Head of caudate nucleus (tissue), 42 donors: ENCODE measurements around the gene PDZD7.

Source experiments
- DNase-seq, 42 donors: peaks; one replicate each; pipeline versions ENCODE4 v3.0.0 to v3.0.0-alpha.2; 2020 to 2021; ENCODE audit warnings: mixed read lengths in 7 of 42
- intact Hi-C: fragments of 100-400 bp; cut with DNase I; formaldehyde crosslinking; loops from one replicate; pipeline ENCODE4 v1.15.0; 2022

PDZD7 gene

DNA sequence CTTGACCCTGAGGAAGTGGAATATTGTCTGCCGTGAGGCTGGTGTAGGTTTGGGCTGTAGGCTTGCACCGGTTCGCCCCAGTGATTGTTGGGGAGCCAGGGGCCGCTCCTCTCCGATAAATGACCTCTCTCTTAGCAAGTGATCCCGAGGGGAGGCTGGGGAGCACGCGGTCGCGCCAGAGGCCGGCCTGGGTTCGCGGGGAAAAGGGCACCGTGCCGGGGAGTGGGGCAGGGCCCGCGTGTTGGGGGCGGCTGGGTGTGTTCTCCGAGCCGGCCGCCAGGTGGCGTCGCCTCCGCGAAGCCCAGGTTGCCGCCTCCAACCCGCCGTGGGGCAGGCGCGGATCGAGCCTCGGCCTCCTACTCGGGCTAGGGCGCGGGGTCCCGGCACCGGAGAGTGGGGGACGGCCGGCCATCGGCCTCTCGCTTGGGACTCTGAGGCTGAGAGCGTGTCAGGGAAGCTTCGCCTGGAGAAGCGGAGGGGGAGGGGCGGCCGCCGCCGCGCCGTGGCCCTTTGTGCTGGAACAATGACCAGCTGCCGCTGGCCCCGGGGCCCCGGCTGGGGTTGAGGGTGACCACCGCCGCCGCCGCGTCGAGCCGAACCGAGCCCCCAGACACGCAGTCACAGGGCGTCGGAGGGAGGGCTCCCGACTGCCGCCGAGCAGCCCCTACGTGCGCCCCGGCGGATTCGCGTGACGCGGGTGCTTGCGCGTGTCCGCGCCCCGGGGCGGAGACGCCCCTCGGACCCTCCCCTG lies 31.8 kb downstream of the PDZD7 start:
- intact Hi-C loops = loop anchor here (5.0 kb wide), 1 partner anchor 87 kb away; the partner anchor contains the start of gene SLF2
- peak; percentile 52 to 93 (median 87) for DNase-seq

DNA sequence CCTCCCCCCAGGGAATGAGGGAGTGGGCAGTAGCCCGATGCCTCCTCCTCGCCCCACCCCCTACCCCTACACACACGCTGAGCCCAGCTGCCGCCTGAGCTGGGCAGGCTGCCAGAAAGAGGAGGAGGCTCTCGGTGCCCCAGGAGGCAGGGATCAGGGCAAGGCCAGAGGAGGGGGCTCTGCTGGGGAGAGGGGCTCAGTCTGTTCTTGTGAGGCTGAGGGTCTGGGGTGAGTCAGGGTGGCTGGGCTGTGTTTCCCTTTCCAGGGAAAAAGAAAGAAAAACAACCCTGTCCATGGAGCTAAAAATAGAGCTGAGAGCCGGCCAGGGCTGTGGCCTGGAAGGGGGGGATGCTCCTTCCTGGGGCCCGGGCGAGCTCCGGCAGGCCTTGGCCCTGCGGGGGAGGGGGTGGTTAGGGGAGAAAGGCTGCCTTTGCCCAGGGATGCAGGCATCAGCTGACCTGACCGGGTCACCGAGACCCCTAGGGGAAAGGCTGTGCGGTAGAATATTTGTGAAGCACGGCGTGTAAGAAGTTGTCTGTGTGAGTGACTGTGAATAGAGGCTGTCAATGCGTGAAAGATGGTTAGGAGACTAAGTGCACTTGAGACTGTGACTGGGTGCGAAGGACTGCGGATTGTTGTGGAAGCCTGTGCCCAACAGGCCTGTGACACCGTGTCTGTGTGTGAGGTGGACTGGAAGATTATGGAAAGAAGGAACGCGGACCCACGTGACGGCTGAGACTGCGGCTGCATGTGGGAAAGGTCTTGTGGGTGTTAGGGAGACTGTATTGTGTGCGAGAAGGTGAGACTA lies 32.5 kb downstream of the PDZD7 start:
- intact Hi-C loops = loop anchor here (5.0 kb wide), 1 partner anchor 86 kb away; the partner anchor contains the start of gene SLF2
- DNase-seq = peak; percentile 81 to 96 (median 91)

DNA sequence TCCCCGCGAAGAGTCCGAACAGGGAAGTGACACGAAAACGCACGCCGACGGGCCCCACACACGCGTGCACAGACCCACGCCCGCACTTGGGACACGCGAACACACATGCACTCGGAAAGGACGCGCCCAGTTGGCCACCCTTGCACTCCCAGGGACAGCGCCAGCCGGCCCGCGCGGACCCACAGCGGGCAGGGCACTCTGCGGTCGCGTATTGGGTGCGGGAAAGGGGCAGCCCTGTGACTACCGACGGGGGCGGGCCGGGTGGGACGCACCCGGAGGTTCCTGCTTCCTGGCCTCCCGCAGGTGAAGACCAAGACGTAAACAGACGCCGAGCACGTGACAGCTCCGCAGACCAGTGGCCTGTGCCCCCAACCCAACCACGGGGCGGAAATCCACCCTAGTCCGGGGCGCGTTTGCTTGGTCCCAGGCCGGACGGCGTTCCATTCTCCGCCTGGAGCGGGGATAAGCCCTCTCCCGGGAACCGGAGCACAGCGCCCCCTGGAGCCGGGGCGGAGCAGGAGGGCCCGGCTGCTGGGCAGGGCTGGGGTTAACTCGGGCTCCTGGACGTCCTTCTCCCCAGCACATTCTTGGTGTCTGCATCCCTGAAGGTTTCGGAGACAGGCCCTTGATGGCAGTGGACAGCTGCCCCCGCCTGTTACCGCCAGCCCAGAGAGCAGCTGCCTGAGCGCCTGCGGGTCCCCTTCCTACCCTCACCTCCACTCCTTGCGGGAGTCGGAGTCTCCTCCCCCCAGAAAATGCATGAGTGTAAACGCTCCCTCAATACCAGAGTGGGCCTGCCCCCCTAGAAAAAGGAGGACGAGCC lies 33.4 kb downstream of the PDZD7 start:
- peak in 38 of 42 donors; percentile 49 to 88 (median 74) for DNase-seq
- intact Hi-C loops = loop anchor here (5.0 kb wide), 1 partner anchor 85 kb away; the partner anchor contains the start of gene SLF2

DNA sequence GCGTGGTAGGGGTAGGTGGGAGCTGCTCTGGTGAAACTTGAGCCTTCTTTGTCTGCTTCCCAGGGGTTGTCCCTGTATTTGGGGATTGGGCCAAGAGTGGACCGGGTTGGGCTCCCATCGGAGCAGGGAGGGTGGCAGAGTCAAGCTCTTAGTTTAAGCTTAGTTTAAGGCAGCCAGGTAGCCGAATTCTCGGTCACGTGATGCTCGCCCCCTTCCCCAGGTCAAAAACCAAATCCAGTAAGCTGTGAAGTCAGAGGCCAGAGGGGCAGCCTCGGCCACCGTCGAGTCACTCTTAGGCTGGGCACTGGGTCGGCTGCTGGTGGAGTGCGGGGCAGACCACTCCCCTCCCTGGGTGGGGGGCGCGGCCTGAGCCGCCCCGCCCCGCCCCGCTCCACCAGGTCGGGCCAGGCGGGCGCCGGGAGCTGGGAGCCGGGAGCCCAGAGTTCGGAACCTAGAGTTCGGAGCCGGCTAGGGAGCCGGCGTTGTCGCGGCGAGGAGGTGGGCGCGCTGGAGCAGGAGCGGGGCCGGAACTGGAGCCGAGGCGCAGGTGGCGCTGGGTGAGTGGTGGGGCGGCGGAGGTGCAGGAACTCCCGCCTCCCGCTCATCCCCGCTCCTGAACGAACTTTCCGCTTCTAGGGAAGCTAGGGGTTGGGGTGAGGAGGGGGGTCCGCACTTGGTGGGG lies 34.1 kb downstream of the PDZD7 start:
- intact Hi-C loops = loop anchor here (5.0 kb wide), 1 partner anchor 85 kb away; the partner anchor contains the start of gene SLF2
- DNase-seq = peak in 11 of 42 donors; percentile 18 to 62 (median 43)

GRCh38 chr10:100995181-100995580 lies 35.7 kb downstream of the PDZD7 start:
- intact Hi-C loops = loop anchor here (5.0 kb wide), 1 partner anchor 83 kb away; the partner anchor contains the start of gene SLF2
- DNase-seq = no peak

- peak in 30 of 42 donors; percentile 20 to 86 (median 63) for DNase-seq
- intact Hi-C loops = loop anchor here (1.0 kb wide), 1 partner anchor 20 kb away; no protein-coding TSS in a partner anchor
Measured at GRCh38 chr10:100993986-100994708, 36.8 kb downstream of the PDZD7 start.

- no peak for DNase-seq
- intact Hi-C loops = no loop called here
Measured at GRCh38 chr10:100989088-100989487, 41.8 kb downstream of the PDZD7 start.

DNA sequence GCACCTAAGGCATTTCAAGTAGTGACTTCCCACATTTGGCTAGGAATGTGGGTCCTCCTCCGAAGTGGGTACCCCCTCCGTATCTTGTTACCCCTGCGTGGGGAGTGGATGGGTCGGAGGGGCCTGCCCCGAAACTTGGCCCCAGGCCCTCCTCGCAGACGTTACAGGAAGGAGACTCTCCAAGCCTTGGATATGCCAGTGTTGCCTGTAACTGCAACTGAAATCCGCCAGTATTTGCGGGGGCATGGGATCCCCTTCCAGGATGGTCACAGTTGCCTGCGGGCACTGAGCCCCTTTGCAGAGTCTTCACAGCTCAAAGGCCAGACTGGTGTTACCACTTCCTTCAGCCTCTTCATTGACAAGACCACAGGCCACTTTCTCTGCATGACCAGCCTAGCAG lies 42.8 kb downstream of the PDZD7 start:
- DNase-seq = no peak
- intact Hi-C loops = no loop called here

GRCh38 chr10:100987685-100988049 lies 43.3 kb downstream of the PDZD7 start:
- intact Hi-C loops = no loop called here
- no peak for DNase-seq

DNA sequence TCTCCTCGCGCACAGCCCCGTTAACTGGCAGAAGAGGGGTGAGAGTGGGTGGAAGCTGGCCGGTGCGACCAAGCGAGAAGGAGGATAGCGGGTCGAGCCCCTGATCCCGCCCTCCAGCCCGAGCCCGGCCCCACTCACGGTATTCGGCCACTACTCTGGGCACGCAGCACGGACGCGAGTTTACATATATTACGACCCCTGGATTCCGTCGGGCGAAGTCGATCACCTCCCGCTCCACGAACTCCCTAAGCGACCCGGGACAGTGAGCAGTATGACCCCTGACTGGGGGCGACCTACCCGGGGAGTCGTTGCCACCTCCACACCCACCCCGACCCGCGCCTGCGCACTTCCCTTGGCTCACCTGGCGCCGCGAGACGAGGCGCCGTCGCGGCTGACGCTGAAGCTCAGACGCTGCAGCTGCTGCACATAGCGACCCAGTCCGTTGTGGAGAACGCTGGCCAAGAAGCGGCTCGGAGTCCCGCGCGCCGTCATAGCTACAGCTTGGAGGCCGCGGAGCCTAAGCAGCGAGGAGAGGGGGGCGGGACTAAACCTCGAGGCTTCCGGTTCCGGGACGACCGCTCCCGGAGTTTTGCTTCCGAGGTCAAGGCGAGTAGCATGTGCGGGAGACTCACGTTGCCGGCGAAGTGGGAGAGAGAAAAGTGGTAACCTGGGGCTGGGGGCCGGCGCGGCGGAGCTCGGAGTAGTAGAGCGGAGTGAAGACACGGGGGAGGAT lies 43.8 kb downstream of the PDZD7 start, which contains the start of the genes MRPL43 and TWNK:
Gene MRPL43 (minus strand): TSS at position 546 of the 733 bp plus-strand sequence. CDS start 54 bp downstream, at position 492.
Gene TWNK (plus strand): TSS at position 592 of the 733 bp plus-strand sequence. CDS start 668 bp downstream, outside the sequence.
- peak; percentile 86 to 97 (median 92) for DNase-seq
- intact Hi-C loops = no loop called here

DNA sequence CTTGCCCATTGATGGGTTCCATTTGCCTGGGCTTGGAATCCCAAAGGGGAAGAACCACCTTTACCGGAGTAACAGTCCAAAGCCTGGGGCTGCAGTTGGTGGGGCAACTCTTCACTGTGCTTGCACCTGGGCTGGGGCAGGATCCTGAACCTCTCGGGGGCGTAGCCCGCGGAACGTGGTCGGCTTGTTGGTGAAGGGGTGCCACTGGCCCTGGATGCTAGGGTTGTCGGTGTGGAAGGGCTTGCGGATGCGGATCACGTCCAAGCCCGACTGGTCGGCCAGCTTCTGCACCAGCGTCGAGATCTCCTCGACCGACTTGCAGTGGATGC lies 44.3 kb downstream of the PDZD7 start:
- intact Hi-C loops = no loop called here
- DNase-seq = no peak

- DNase-seq = peak in 14 of 42 donors; percentile 14 to 61 (median 39)
- intact Hi-C loops = no loop called here
Measured at GRCh38 chr10:100985336-100985735, 45.6 kb downstream of the PDZD7 start.

- intact Hi-C loops = no loop called here
- DNase-seq = peak in 5 of 42 donors; percentile 4 to 22 (median 6)
Measured at GRCh38 chr10:100984672-100985177, 46.2 kb downstream of the PDZD7 start.

- peak in 8 of 42 donors; percentile 3 to 38 (median 8) for DNase-seq
- intact Hi-C loops = no loop called here
Measured at GRCh38 chr10:100983868-100984671, 46.9 kb downstream of the PDZD7 start.

DNA sequence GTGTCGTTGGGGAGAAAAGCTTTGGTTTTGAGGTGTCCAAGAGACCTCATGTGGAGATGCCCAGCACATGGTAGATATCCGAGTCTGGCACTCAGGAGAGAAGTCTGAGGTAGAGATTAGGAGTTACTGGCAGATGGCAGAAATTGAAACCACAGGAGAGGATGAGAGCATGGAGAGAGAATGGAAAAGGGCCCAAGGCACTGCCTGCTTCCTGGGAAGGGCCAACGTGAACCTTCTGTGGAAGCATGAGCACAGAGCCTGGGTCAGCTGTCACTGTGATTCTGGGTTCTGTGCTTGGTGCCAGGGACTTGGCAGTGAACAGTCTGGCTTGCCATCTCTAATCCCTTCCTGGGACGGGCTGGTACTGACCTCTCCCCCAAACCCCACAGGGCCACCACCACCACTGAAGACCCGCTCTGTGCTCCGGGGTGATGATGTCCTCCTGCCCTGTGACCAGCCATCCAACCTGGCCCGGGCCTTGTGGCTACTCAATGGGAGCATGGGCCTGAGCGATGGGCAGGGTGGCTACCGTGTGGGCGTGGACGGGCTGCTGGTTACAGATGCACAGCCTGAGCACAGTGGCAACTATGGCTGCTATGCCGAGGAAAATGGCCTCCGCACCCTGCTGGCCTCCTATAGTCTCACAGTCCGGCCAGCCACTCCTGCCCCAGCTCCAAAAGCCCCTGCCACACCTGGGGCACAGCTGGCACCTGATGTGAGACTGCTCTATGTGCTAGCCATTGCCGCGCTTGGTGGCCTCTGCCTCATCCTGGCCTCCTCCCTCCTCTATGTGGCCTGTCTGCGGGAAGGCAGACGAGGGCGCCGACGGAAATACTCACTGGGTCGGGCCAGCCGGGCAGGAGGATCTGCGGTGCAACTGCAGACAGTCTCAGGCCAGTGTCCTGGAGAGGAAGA lies 47.8 kb downstream of the PDZD7 start:
- intact Hi-C loops = no loop called here
- peak in 9 of 42 donors; percentile 7 to 40 (median 15) for DNase-seq
